Karpas-422 (cell line): Measurements from ENCODE around the gene CRCP. TPM values are rescaled to one million over a fixed set of nuclear protein-coding genes. Genes with fewer than 3 reads are reported as not detected.

Source experiments
- DNase-seq: peaks from one replicate; pipeline ENCODE4 v3.0.0-alpha.2; 2015
- H2AFZ ChIP-seq: fragments of 200-600 bp; sonication (generic); 2 replicates; pipeline ENCODE4 v1.6.1; 2014; ENCODE audit warnings: antibody characterized with exemption, low read length, mixed read lengths
- H3K27ac ChIP-seq: fragments of 200-600 bp; sonication (generic); 2 replicates; pipeline ENCODE4 v1.5.1; 2014; ENCODE audit warnings: mild to moderate bottlenecking, low read length, moderate library complexity
- H3K27me3 ChIP-seq: fragments of 200-600 bp; sonication (generic); 2 replicates; pipeline ENCODE4 v1.6.1; 2014; ENCODE audit warnings: low read length, mixed read lengths
- H3K36me3 ChIP-seq: fragments of 200-600 bp; sonication (generic); 2 replicates; pipeline ENCODE4 v1.6.1; 2014; ENCODE audit warnings: low read length, mixed read lengths; ENCODE audit not compliant: insufficient read depth
- H3K4me1 ChIP-seq: fragments of 200-600 bp; sonication (generic); 2 replicates; pipeline ENCODE4 v1.6.1; 2014; ENCODE audit warnings: mild to moderate bottlenecking, low read length, mixed read lengths
- H3K4me2 ChIP-seq: fragments of 200-600 bp; sonication (generic); 2 replicates; pipeline ENCODE4 v1.6.1; 2014; ENCODE audit warnings: low read length, low read depth, mild to moderate bottlenecking; ENCODE audit not compliant: poor library complexity, severe bottlenecking
- H3K4me3 ChIP-seq: fragments of 200-600 bp; sonication (generic); 2 replicates; pipeline ENCODE4 v1.5.1; 2014; ENCODE audit warnings: mild to moderate bottlenecking, antibody characterized with exemption, low read length, mixed read lengths
- H3K79me2 ChIP-seq: fragments of 200-600 bp; sonication (generic); 2 replicates; pipeline ENCODE4 v1.6.1; 2014; ENCODE audit warnings: mild to moderate bottlenecking, low read length, mixed read lengths
- H3K9ac ChIP-seq: fragments of 200-600 bp; sonication (generic); 2 replicates; pipeline ENCODE4 v1.6.0; 2014; ENCODE audit warnings: low read length
- H3K9me2 ChIP-seq: fragments of 200-600 bp; sonication (generic), shearing (Covaris generic); replicated peaks from 2 replicates; pipeline ENCODE4 v1.6.0; 2014; ENCODE audit warnings: mild to moderate bottlenecking, low read length, moderate library complexity; ENCODE audit not compliant: insufficient read depth
- H3K9me3 ChIP-seq: fragments of 300-700, 200-600 bp; sonication (generic); 2 replicates; pipeline ENCODE4 v1.6.1; 2014; ENCODE audit warnings: low read length, mixed read lengths
- H4K20me1 ChIP-seq: fragments of 200-600 bp; sonication (generic); 2 replicates; pipeline ENCODE4 v1.6.1; 2014; ENCODE audit warnings: mild to moderate bottlenecking, antibody characterized with exemption, low read length, low read depth; ENCODE audit not compliant: insufficient read depth
- total RNA-seq: library from RNA; depleted of rRNA; stranded (reverse); fragments of >200 nt; shearing (Covaris generic); gene quantifications from 2 replicates; pipeline ENCODE4 v1.2.3, GENCODE V29; 2014; ENCODE audit warnings: low replicate concordance; rRNA removed

The CRCP gene
- total RNA-seq, 1 experiment from 2014 or later: 22.6 TPM

- Histone ChIP-seq H3K9me2 (no peaks in the 10 kb centered on the region), H3K79me2 (no peaks in the 10 kb centered on the region), H4K20me1 (no peaks in the 10 kb centered on the region), H3K27ac (no peak overlapping the region), H3K27me3 (no peaks in the 10 kb centered on the region), H2AFZ (no peak overlapping the region), H3K4me2 (no peak overlapping the region), H3K9ac (no peak overlapping the region), H3K4me1 (no peaks in the 10 kb centered on the region), H3K36me3 (no peaks in the 10 kb centered on the region), H3K4me3 (no peak overlapping the region), H3K9me3 (no peaks in the 10 kb centered on the region)
- no peak for DNase-seq
These were observed 78.6 kb downstream of the CRCP start for GRCh38 chr7:66193146-66193725.

- Histone ChIP-seq H4K20me1 (no peaks in the 10 kb centered on the region), H3K9me2 (no peaks in the 10 kb centered on the region), H3K27ac (no peak overlapping the region), H3K27me3 (no peaks in the 10 kb centered on the region), H3K9ac (no peak overlapping the region), H3K4me3 (no peak overlapping the region), H2AFZ (no peak overlapping the region), H3K36me3 (no peaks in the 10 kb centered on the region), H3K4me2 (no peak overlapping the region), H3K79me2 (no peaks in the 10 kb centered on the region), H3K9me3 (no peaks in the 10 kb centered on the region), H3K4me1 (no peaks in the 10 kb centered on the region)
- DNase-seq: no peak
These were observed 83.8 kb downstream of the CRCP start for GRCh38 chr7:66198469-66198868.

GRCh38 chr7:66198956-66199355 is 84.3 kb downstream of the CRCP start:
- no peak for DNase-seq
- Histone ChIP-seq H3K4me1 (no peaks in the 10 kb centered on the region), H4K20me1 (no peaks in the 10 kb centered on the region), H3K27ac (no peak overlapping the region), H3K79me2 (no peaks in the 10 kb centered on the region), H3K27me3 (no peaks in the 10 kb centered on the region), H2AFZ (no peak overlapping the region), H3K9me3 (no peaks in the 10 kb centered on the region), H3K9ac (no peak overlapping the region), H3K36me3 (no peaks in the 10 kb centered on the region), H3K9me2 (no peaks in the 10 kb centered on the region), H3K4me3 (no peak overlapping the region), H3K4me2 (no peak overlapping the region)

GRCh38 chr7:66202441-66202840 is 87.8 kb downstream of the CRCP start:
- H3K9me2 ChIP-seq: no peaks in the 10 kb centered on the region
- no peak for DNase-seq
- H3K27ac ChIP-seq: no peak overlapping the region
- H3K4me2 ChIP-seq: no peak overlapping the region
- H4K20me1 ChIP-seq: peaks cover 6% of the 10 kb centered on the region; the same call in 1 of the 2 replicates
- H3K4me3 ChIP-seq: no peak overlapping the region
- H3K79me2 ChIP-seq: no peaks in the 10 kb centered on the region
- no peaks in the 10 kb centered on the region for H3K27me3 ChIP-seq
- H3K4me1 ChIP-seq: peaks cover 20% of the 10 kb centered on the region
- H3K9me3 ChIP-seq: no peaks in the 10 kb centered on the region
- H2AFZ ChIP-seq: no peak overlapping the region
- no peak overlapping the region for H3K9ac ChIP-seq
- H3K36me3 ChIP-seq: no peaks in the 10 kb centered on the region

Other genes starting within 250 kb of the CRCP start
- gene VKORC1L1, start 241.8 kb upstream of the CRCP start, total RNA-seq: 7.9 and 23.6 TPM in 2 replicates
- gene GUSB, start 132.6 kb upstream of the CRCP start, total RNA-seq: 33.0 and 33.7 TPM in 2 replicates
- 19.4 and 51.3 TPM in 2 replicates for gene ASL, start 39.0 kb upstream of the CRCP start, total RNA-seq
- gene TPST1, start 90.5 kb downstream of the CRCP start, total RNA-seq: 3.6 and 8.5 TPM in 2 replicates